Vagina (tissue), 2 donors: Measurements from ENCODE around the gene NUDT2.

Experiments used
- POLR2A ChIP-seq, 2 donors: fragments of 450-650 bp; IDR thresholded peaks; one replicate each; pipeline ENCODE4 v1.6.1; 2017; ENCODE audit warnings: antibody characterized with exemption in 2 of 2, mild to moderate bottlenecking in 2 of 2, moderate library complexity in 2 of 2
- POLR2AphosphoS5 ChIP-seq, 2 donors: sonication (generic); formaldehyde crosslinking; IDR thresholded peaks; one replicate each; pipeline ENCODE4 v1.9.0; 2017; ENCODE audit warnings: antibody characterized with exemption in 2 of 2, mild to moderate bottlenecking in 2 of 2, low read depth in 1 of 2; ENCODE audit not compliant: insufficient read depth in 1 of 2
- TF ChIP-seq, protein P1 (sequence below), 3 experiments: fragments of 450-650 bp in 2 of 3; fragments of 200-600 bp in 1 of 3; sonication (generic) in 1 of 3; IDR thresholded peaks; one replicate each; pipeline ENCODE4 v1.5.1; 2017 to 2019; ENCODE audit warnings: antibody characterized with exemption in 3 of 3, mild to moderate bottlenecking in 2 of 3, moderate library complexity in 2 of 3

- TF ChIP-seq POLR2A (IDR thresholded peaks at IDR 0.05) (no peak), POLR2AphosphoS5 (IDR thresholded peaks at IDR 0.05; ENCODE audit: insufficient read depth in 1 of 2, low read depth in 1 of 2) (no peak)
- TF ChIP-seq, protein P1, sequence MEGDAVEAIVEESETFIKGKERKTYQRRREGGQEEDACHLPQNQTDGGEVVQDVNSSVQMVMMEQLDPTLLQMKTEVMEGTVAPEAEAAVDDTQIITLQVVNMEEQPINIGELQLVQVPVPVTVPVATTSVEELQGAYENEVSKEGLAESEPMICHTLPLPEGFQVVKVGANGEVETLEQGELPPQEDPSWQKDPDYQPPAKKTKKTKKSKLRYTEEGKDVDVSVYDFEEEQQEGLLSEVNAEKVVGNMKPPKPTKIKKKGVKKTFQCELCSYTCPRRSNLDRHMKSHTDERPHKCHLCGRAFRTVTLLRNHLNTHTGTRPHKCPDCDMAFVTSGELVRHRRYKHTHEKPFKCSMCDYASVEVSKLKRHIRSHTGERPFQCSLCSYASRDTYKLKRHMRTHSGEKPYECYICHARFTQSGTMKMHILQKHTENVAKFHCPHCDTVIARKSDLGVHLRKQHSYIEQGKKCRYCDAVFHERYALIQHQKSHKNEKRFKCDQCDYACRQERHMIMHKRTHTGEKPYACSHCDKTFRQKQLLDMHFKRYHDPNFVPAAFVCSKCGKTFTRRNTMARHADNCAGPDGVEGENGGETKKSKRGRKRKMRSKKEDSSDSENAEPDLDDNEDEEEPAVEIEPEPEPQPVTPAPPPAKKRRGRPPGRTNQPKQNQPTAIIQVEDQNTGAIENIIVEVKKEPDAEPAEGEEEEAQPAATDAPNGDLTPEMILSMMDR (IDR thresholded peaks at IDR 0.05), result no peak
These were observed 50.7 kb downstream of the NUDT2 start for GRCh38 chr9:34380034-34380510.
